ENCODE measurements around the gene RAB36.

GRCh38 chr22:23193882-23194281, 48.6 kb downstream of the RAB36 start:
- no peak for TF ChIP-seq POLR2AphosphoS5 (IDR thresholded peaks at IDR 0.05)
- no peak for TF ChIP-seq CTCF (IDR thresholded peaks at IDR 0.05; ENCODE audit: poor library complexity, severe bottlenecking)
- no peak for TF ChIP-seq RAD21 (conservative IDR thresholded peaks at IDR 0.05)
- TF ChIP-seq EZH2 (IDR thresholded peaks at IDR 0.05; ENCODE audit: borderline replicate concordance, insufficient read depth, low read length, poor library complexity, severe bottlenecking) = no peak
- no peak for TF ChIP-seq TAF1 (IDR thresholded peaks at IDR 0.05; ENCODE audit: low read depth)
- no peak for TF ChIP-seq EP300 (conservative IDR thresholded peaks at IDR 0.05; ENCODE audit: poor library complexity, severe bottlenecking)
- no peak for TF ChIP-seq SMC3 (conservative IDR thresholded peaks at IDR 0.05; ENCODE audit: poor library complexity)

All from neural cell (in vitro differentiated cells).